GM18870 (cell line): Measurements from ENCODE around the gene DDX41.
"Not testable (repeated sequence)": the region's sequence is repeated elsewhere in the genome, so short reads cannot be mapped to it uniquely, and the experiment has no call there.

Experiments
- ATAC-seq: cut with Tn5 transposase; IDR thresholded peaks from one replicate; pipeline ENCODE4 v1.9.1; 2021; ENCODE audit warnings: moderate library complexity; ENCODE audit not compliant: unreplicated experiment

Gene DDX41

GRCh38 chr5:177486256-177486655 lies 30.5 kb downstream of the DDX41 start:
- no peak for ATAC-seq

GRCh38 chr5:177485753-177486152 lies 31.0 kb downstream of the DDX41 start:
- ATAC-seq = not testable (repeated sequence)

- no peak for ATAC-seq
These were observed 31.7 kb downstream of the DDX41 start for GRCh38 chr5:177484902-177485549.

GRCh38 chr5:177483994-177484901 lies 32.5 kb downstream of the DDX41 start:
- ATAC-seq = no peak

- ATAC-seq = no peak
These were observed 33.7 kb downstream of the DDX41 start for GRCh38 chr5:177483042-177483441.

- no peak for ATAC-seq
These were observed 34.4 kb downstream of the DDX41 start for GRCh38 chr5:177482359-177482795.

GRCh38 chr5:177479774-177480173 lies 37.0 kb downstream of the DDX41 start:
- no peak for ATAC-seq

GRCh38 chr5:177478711-177479646 lies 37.8 kb downstream of the DDX41 start:
- ATAC-seq = no peak

GRCh38 chr5:177477701-177478477 lies 38.9 kb downstream of the DDX41 start:
- no peak for ATAC-seq

GRCh38 chr5:177476531-177477233 lies 40.1 kb downstream of the DDX41 start:
- no peak for ATAC-seq

GRCh38 chr5:177475563-177476427 lies 41.0 kb downstream of the DDX41 start:
- no peak for ATAC-seq

GRCh38 chr5:177474846-177475562 lies 41.8 kb downstream of the DDX41 start:
- no peak for ATAC-seq

GRCh38 chr5:177474002-177474476 lies 42.7 kb downstream of the DDX41 start:
- no peak for ATAC-seq

- ATAC-seq = no peak
These were observed 43.2 kb downstream of the DDX41 start, which contains the start of gene DBN1 for GRCh38 chr5:177473443-177474001. Gene DBN1, minus strand, starts transcription at chr5:177473634. Its CDS starts 113 bp downstream, at chr5:177473521.

- ATAC-seq = no peak
These were observed 44.0 kb downstream of the DDX41 start for GRCh38 chr5:177472460-177473442.

- ATAC-seq = no peak
These were observed 45.0 kb downstream of the DDX41 start for GRCh38 chr5:177471610-177472356.
